ENCODE data around the gene LHFPL3.

LHFPL3 gene

DNA sequence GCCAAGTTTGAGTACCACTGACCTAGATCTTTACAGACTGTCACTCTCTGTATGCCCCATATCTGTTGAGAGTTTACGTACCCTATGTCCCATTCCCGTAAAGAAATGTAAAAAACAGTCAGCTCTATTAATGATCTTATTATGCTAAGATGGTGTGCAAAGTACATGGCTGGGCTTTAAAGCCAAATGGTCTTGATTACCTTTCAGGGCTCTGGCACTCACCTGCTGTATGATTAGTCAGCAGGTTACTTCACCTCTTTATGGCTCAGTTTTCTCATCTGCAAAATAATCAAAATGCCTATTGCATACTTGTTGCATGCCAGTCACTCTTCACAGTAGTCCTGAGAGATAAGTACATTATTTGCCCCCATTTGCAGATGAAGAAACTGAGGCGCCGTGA lies 54.2 kb downstream of the LHFPL3 start:
- Histone ChIP-seq H3K79me2 (ENCODE audit: control insufficient read depth, low read length) (no peaks in the 10 kb centered on the region), H3K4me1 (ENCODE audit: control insufficient read depth, low read length) (no peaks in the 10 kb centered on the region), H3K9me3 (ENCODE audit: control insufficient read depth, insufficient read depth, low read length) (no peaks in the 10 kb centered on the region), H3K36me3 (ENCODE audit: control insufficient read depth, low read length) (no peaks in the 10 kb centered on the region), H4K20me1 (ENCODE audit: control insufficient read depth, insufficient read depth, low read depth, low read length) (no peaks in the 10 kb centered on the region), H3K27me3 (ENCODE audit: control insufficient read depth, low read length) (no peaks in the 10 kb centered on the region), H3K4me2 (ENCODE audit: low read length) (no peak overlapping the region), H3K27ac (ENCODE audit: low read depth, low read length) (no peak overlapping the region), H3K9me2 (replicated peaks; ENCODE audit: control insufficient read depth, low read length) (no peaks in the 10 kb centered on the region), H3K4me3 (ENCODE audit: low read length) (no peak overlapping the region), H3F3A (ENCODE audit: control insufficient read depth, insufficient read depth) (no peaks in the 10 kb centered on the region)
- no peak for TF ChIP-seq EZH2phosphoT487 (IDR thresholded peaks at IDR 0.05; ENCODE audit: borderline replicate concordance, low read length)
- no peak for TF ChIP-seq CTCF (IDR thresholded peaks at IDR 0.05; ENCODE audit: low read depth, low read length, poor library complexity, severe bottlenecking)

GRCh38 chr7:104386943-104387342 lies 58.5 kb downstream of the LHFPL3 start:
- Histone ChIP-seq H3K9me3 (ENCODE audit: control insufficient read depth, insufficient read depth, low read length) (peaks cover 5% of the 10 kb centered on the region), H3K9me2 (replicated peaks; ENCODE audit: control insufficient read depth, low read length) (no peaks in the 10 kb centered on the region), H3K36me3 (ENCODE audit: control insufficient read depth, low read length) (no peaks in the 10 kb centered on the region), H3F3A (ENCODE audit: control insufficient read depth, insufficient read depth) (no peaks in the 10 kb centered on the region), H3K4me2 (ENCODE audit: low read length) (no peak overlapping the region), H3K27me3 (ENCODE audit: control insufficient read depth, low read length) (no peaks in the 10 kb centered on the region), H4K20me1 (ENCODE audit: control insufficient read depth, insufficient read depth, low read depth, low read length) (no peaks in the 10 kb centered on the region), H3K79me2 (ENCODE audit: control insufficient read depth, low read length) (no peaks in the 10 kb centered on the region), H3K4me1 (ENCODE audit: control insufficient read depth, low read length) (no peaks in the 10 kb centered on the region), H3K4me3 (ENCODE audit: low read length) (no peak overlapping the region), H3K27ac (ENCODE audit: low read depth, low read length) (no peak overlapping the region)
- TF ChIP-seq CTCF (IDR thresholded peaks at IDR 0.05; ENCODE audit: low read depth, low read length, poor library complexity, severe bottlenecking) = no peak
- no peak for TF ChIP-seq EZH2phosphoT487 (IDR thresholded peaks at IDR 0.05; ENCODE audit: borderline replicate concordance, low read length)

DNA sequence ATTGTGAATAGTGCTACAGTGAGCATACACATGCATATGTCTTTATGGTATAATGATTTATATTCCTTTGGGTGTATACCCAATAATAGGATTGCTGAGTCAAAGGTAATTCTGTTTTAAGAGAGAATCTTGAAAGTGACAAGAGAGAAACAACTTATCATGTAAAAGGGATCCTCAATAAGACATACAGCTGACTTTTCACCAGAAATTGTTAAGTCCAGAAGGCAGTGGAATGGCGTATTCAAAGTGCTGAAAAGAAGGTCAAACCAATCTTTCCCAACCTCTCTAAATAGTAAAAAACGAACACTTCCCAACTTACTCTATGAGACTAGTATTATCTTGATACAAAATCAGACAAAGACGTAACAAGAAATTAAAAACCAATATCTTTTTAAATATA lies 59.8 kb downstream of the LHFPL3 start:
- TF ChIP-seq EZH2phosphoT487 (IDR thresholded peaks at IDR 0.05; ENCODE audit: borderline replicate concordance, low read length) = no peak
- TF ChIP-seq CTCF (IDR thresholded peaks at IDR 0.05; ENCODE audit: low read depth, low read length, poor library complexity, severe bottlenecking) = no peak

DNA sequence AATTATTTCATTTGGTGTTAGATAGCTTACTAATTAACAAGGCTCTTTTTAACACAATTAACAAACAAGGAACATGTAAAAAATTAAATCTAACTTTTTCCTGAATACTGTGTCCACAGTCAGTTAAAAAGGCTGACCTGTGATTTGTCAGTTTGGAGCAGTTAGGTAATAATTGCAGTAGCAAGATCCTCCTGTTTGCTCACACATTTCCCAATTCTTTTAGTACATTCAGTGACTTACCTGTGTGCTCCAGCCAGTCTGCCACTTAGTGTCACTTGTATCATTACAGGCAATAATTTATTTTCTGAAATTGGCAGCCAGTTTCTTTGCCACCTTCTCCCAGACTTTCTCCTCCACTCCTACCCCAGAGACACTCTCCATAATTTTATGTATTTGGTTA lies 66.8 kb downstream of the LHFPL3 start:
- TF ChIP-seq CTCF (IDR thresholded peaks at IDR 0.05; ENCODE audit: low read depth, low read length, poor library complexity, severe bottlenecking) (no peak), EZH2phosphoT487 (IDR thresholded peaks at IDR 0.05; ENCODE audit: borderline replicate concordance, low read length) (no peak)
- Histone ChIP-seq H3K36me3 (ENCODE audit: control insufficient read depth, low read length) (no peaks in the 10 kb centered on the region), H3K9me3 (ENCODE audit: control insufficient read depth, insufficient read depth, low read length) (no peaks in the 10 kb centered on the region), H3K4me3 (ENCODE audit: low read length) (no peak overlapping the region), H3K27me3 (ENCODE audit: control insufficient read depth, low read length) (peaks cover 4% of the 10 kb centered on the region; the same call in 1 of the 2 replicates), H3K4me1 (ENCODE audit: control insufficient read depth, low read length) (no peaks in the 10 kb centered on the region), H3F3A (ENCODE audit: control insufficient read depth, insufficient read depth) (no peaks in the 10 kb centered on the region), H3K27ac (ENCODE audit: low read depth, low read length) (no peak overlapping the region), H3K79me2 (ENCODE audit: control insufficient read depth, low read length) (no peaks in the 10 kb centered on the region), H4K20me1 (ENCODE audit: control insufficient read depth, insufficient read depth, low read depth, low read length) (no peaks in the 10 kb centered on the region), H3K4me2 (ENCODE audit: low read length) (no peak overlapping the region), H3K9me2 (replicated peaks; ENCODE audit: control insufficient read depth, low read length) (no peaks in the 10 kb centered on the region)

More for the DNA sequence above, 59.8 kb downstream of the LHFPL3 start:
- Histone ChIP-seq H3K27me3 (ENCODE audit: control insufficient read depth, low read length) (no peaks in the 10 kb centered on the region), H3K79me2 (ENCODE audit: control insufficient read depth, low read length) (no peaks in the 10 kb centered on the region), H3K4me2 (ENCODE audit: low read length) (no peak overlapping the region), H4K20me1 (ENCODE audit: control insufficient read depth, insufficient read depth, low read depth, low read length) (no peaks in the 10 kb centered on the region), H3F3A (ENCODE audit: control insufficient read depth, insufficient read depth) (no peaks in the 10 kb centered on the region), H3K9me2 (replicated peaks; ENCODE audit: control insufficient read depth, low read length) (no peaks in the 10 kb centered on the region), H3K4me3 (ENCODE audit: low read length) (no peak overlapping the region), H3K9me3 (ENCODE audit: control insufficient read depth, insufficient read depth, low read length) (peaks cover 5% of the 10 kb centered on the region), H3K36me3 (ENCODE audit: control insufficient read depth, low read length) (no peaks in the 10 kb centered on the region), H3K4me1 (ENCODE audit: control insufficient read depth, low read length) (no peaks in the 10 kb centered on the region), H3K27ac (ENCODE audit: low read depth, low read length) (no peak overlapping the region)
